ENCODE measurements around the gene WBP2.

The WBP2 gene

GRCh38 chr17:75845058-75845711, 9.9 kb downstream of the WBP2 start:
- in situ Hi-C loops (cut with HindIII; ENCODE audit: low sequenced_read_pairs), result no loop called here

- in situ Hi-C loops (cut with HindIII; ENCODE audit: low sequenced_read_pairs), result no loop called here
Observed at GRCh38 chr17:75844530-75845057, 10.5 kb downstream of the WBP2 start.

GRCh38 chr17:75843577-75844529, 11.3 kb downstream of the WBP2 start, which contains the start of gene UNC13D:
UNC13D (minus strand) TSS chr17:75844404; CDS start chr17:75844337, 67 bp downstream.
- in situ Hi-C loops (cut with HindIII; ENCODE audit: low sequenced_read_pairs), result no loop called here

- in situ Hi-C loops (cut with HindIII; ENCODE audit: low sequenced_read_pairs), result no loop called here
Observed at GRCh38 chr17:75842963-75843576, 12.1 kb downstream of the WBP2 start.

GRCh38 chr17:75842411-75842810, 12.7 kb downstream of the WBP2 start:
- in situ Hi-C loops (cut with HindIII; ENCODE audit: low sequenced_read_pairs), result no loop called here

- in situ Hi-C loops (cut with HindIII; ENCODE audit: low sequenced_read_pairs), result no loop called here
Observed at GRCh38 chr17:75840799-75841164, 14.4 kb downstream of the WBP2 start.

- in situ Hi-C loops (cut with HindIII; ENCODE audit: low sequenced_read_pairs), result no loop called here
Observed at GRCh38 chr17:75839942-75840798, 15.0 kb downstream of the WBP2 start.

- in situ Hi-C loops (cut with HindIII; ENCODE audit: low sequenced_read_pairs), result no loop called here
Observed at GRCh38 chr17:75838410-75838809, 16.7 kb downstream of the WBP2 start.

GRCh38 chr17:75837899-75838298, 17.2 kb downstream of the WBP2 start:
- in situ Hi-C loops (cut with HindIII; ENCODE audit: low sequenced_read_pairs), result no loop called here

- in situ Hi-C loops (cut with HindIII; ENCODE audit: low sequenced_read_pairs), result no loop called here
Observed at GRCh38 chr17:75836605-75837004, 18.5 kb downstream of the WBP2 start.

GRCh38 chr17:75835654-75835987, 19.5 kb downstream of the WBP2 start:
- in situ Hi-C loops (cut with HindIII; ENCODE audit: low sequenced_read_pairs), result no loop called here

GRCh38 chr17:75834928-75835653, 20.0 kb downstream of the WBP2 start:
- in situ Hi-C loops (cut with HindIII; ENCODE audit: low sequenced_read_pairs), result no loop called here

GRCh38 chr17:75834279-75834920, 20.7 kb downstream of the WBP2 start:
- in situ Hi-C loops (cut with HindIII; ENCODE audit: low sequenced_read_pairs), result no loop called here

- in situ Hi-C loops (cut with HindIII; ENCODE audit: low sequenced_read_pairs), result no loop called here
Observed at GRCh38 chr17:75832652-75833400, 22.3 kb downstream of the WBP2 start.

GRCh38 chr17:75832164-75832651, 22.9 kb downstream of the WBP2 start:
- in situ Hi-C loops (cut with HindIII; ENCODE audit: low sequenced_read_pairs), result no loop called here

- in situ Hi-C loops (cut with HindIII; ENCODE audit: low sequenced_read_pairs), result no loop called here
Observed at GRCh38 chr17:75831032-75831571, 24.0 kb downstream of the WBP2 start.

- in situ Hi-C loops (cut with HindIII; ENCODE audit: low sequenced_read_pairs), result no loop called here
Observed at GRCh38 chr17:75830164-75831031, 24.7 kb downstream of the WBP2 start.

Data from DLD1 (cell line).